Measurements from ENCODE around the gene NCOA3. TPM values are rescaled to one million over a fixed set of nuclear protein-coding genes. Genes with fewer than 3 reads are reported as not detected.
A peak's percentile ranks its signal among the peaks of the same experiment; 100 is the strongest.
"Not testable (repeated sequence)": the region's sequence is repeated elsewhere in the genome, so short reads cannot be mapped to it uniquely, and the experiment has no call there.

NCOA3 gene
- total RNA-seq, 1 donor from 2014 or later: 187 TPM

DNA sequence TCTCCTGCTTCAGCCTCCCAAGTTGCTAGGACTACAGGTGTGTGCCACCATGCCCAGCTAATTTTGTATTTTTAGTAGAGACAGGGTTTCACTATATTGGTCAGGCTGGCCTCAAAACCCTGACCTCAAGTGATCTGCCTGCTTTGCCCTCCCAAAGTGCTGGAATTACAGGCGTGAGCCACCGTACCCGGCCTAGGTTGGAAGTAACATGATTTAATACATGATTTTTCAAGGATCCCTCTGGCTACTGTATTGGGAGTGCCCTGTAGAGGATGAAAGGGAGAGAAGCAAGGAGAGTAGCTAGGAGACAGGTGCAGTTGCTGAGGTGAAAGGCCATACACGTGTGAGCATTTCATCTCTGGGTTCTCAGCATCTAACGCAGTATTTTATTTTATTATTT lies 2.6 kb upstream of the NCOA3 start:
- Mint-ChIP-seq H3K4me1 (peaks cover 51% of the 10 kb centered on the region), H3K27me3 (no peaks in the 10 kb centered on the region), H3K27ac (no peak overlapping the region), H3K36me3 (ENCODE audit: low read depth) (peaks cover 19% of the 10 kb centered on the region), H3K4me3 (no peak overlapping the region), H3K9me3 (no peaks in the 10 kb centered on the region)
- CTCF ChIA-PET: no interaction called here
- intact Hi-C loops (cut with micrococcal nuclease): no loop called here
- DNase-seq (no peak), ATAC-seq (ENCODE audit: low read depth) (no peak)
- POLR2A ChIA-PET: interaction anchor here (6.5 to 7.4 kb wide), 2 partner anchors 11 to 86 kb away, joined by 234 to 295 read pairs; no protein-coding TSS in a partner anchor
- TF ChIP-seq, protein P1, sequence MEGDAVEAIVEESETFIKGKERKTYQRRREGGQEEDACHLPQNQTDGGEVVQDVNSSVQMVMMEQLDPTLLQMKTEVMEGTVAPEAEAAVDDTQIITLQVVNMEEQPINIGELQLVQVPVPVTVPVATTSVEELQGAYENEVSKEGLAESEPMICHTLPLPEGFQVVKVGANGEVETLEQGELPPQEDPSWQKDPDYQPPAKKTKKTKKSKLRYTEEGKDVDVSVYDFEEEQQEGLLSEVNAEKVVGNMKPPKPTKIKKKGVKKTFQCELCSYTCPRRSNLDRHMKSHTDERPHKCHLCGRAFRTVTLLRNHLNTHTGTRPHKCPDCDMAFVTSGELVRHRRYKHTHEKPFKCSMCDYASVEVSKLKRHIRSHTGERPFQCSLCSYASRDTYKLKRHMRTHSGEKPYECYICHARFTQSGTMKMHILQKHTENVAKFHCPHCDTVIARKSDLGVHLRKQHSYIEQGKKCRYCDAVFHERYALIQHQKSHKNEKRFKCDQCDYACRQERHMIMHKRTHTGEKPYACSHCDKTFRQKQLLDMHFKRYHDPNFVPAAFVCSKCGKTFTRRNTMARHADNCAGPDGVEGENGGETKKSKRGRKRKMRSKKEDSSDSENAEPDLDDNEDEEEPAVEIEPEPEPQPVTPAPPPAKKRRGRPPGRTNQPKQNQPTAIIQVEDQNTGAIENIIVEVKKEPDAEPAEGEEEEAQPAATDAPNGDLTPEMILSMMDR (IDR thresholded peaks at IDR 0.05): no peak

DNA sequence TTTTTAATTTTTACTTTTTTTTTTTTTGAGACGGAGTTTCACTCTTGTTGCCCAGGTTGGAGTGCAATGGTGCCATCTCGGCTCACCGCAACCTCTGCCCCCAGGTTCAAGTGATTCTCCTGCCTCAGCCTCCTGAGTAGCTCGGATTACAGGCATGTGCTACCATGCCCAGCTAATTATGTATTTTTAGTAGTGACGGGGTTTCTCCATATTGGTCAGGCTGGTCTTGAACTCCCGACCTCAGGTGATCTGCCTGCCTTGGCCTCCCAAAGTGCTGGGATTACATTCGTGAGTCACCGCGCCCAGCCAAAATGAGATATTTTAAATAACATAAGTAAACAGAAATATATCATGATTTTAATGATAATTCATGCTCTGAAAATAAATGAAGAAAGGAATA lies 1.6 kb upstream of the NCOA3 start:
- POLR2A ChIA-PET: interaction anchor here (4.5 to 7.4 kb wide), 3 partner anchors 12 to 111 kb away, joined by 21 to 295 read pairs (median 234); no protein-coding TSS in a partner anchor
- ATAC-seq (ENCODE audit: low read depth); H3K9me3 Mint-ChIP-seq; H3K27me3 Mint-ChIP-seq; DNase-seq; CTCF ChIA-PET; H3K27ac Mint-ChIP-seq: not testable (repeated sequence)
- Mint-ChIP-seq H3K36me3 (ENCODE audit: low read depth) (peaks cover 21% of the 10 kb centered on the region), H3K4me1 (peaks cover 49% of the 10 kb centered on the region), H3K4me3 (peak overlapping the region; percentile 100)
- intact Hi-C loops (cut with micrococcal nuclease): loop anchor here (5.0 kb wide), 2 partner anchors 112 to 228 kb away; no protein-coding TSS in a partner anchor

DNA sequence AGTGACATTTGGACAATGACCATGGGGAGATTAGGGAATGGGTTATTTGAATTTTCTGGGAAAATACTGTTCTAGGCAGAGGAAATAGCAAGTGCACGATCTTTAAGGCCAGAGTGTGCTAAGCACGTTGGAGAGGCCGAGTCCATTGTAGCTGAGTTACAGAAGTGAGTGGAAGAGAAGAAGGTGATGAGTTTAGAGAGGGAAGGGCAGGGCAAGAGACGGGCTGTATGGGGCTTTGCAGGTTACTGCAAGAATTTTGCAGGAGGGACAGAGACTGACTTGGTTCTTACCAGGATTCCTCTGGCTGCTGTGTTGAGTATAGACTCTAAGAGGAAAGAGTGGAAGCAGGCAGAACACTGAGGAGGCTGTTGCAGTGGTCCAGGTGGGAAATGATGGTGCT lies 1.1 kb upstream of the NCOA3 start:
- intact Hi-C loops (cut with micrococcal nuclease): loop anchor here (5.0 kb wide), 2 partner anchors 112 to 228 kb away; no protein-coding TSS in a partner anchor
- Mint-ChIP-seq H3K9me3 (no peaks in the 10 kb centered on the region), H3K27ac (peak overlapping the region; percentile 98), H3K27me3 (no peaks in the 10 kb centered on the region), H3K4me3 (peak overlapping the region; percentile 100), H3K36me3 (ENCODE audit: low read depth) (peaks cover 24% of the 10 kb centered on the region), H3K4me1 (peaks cover 50% of the 10 kb centered on the region)
- no peak for ATAC-seq (ENCODE audit: low read depth)
- ChIA-PET CTCF (interaction anchor here (0.9 to 1.9 kb wide), 5 partner anchors 12 to 86 kb away, joined by 3 to 7 read pairs (median 3); no protein-coding TSS in a partner anchor), POLR2A (interaction anchor here (0.5 to 7.4 kb wide), 9 partner anchors 12 to 111 kb away, joined by 3 to 295 read pairs (median 21); no protein-coding TSS in a partner anchor)
- no peak for DNase-seq
- TF ChIP-seq, protein P1 (IDR thresholded peaks at IDR 0.05): no peak

DNA sequence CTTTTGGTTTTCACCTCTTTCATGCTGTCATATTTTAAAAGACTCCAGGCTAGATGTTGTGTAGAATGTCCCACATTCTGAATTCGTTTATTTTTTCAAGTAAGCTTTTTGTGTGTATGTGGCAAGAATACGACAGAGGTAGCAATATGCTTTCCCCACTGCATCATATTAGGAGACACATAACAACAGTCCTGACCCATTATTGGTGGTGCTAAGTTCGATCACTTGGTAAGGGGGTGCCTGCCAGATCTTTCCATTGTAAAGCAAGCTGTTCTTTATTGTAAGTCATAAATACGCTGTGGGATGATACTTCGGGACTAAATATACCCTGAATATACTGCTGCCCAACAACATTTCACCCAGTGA lies 588 bp upstream of the NCOA3 start:
- TF ChIP-seq, protein P1 (IDR thresholded peaks at IDR 0.05): no peak
- intact Hi-C loops (cut with micrococcal nuclease): loop anchor here (1.0 to 5.0 kb wide), 8 partner anchors 8 to 229 kb away; no protein-coding TSS in a partner anchor
- CTCF ChIA-PET: interaction anchor here (0.9 to 2.7 kb wide), 10 partner anchors 12 to 120 kb away, joined by 3 to 11 read pairs (median 4); no protein-coding TSS in a partner anchor
- ATAC-seq (ENCODE audit: low read depth): peak; percentile 1
- H3K4me3 Mint-ChIP-seq: peak overlapping the region; percentile 100
- no peaks in the 10 kb centered on the region for H3K27me3 Mint-ChIP-seq
- POLR2A ChIA-PET: interaction anchor here (0.5 to 7.4 kb wide), 20 partner anchors 13 to 237 kb away, joined by 3 to 295 read pairs (median 18); no protein-coding TSS in a partner anchor
- no peak for DNase-seq
- no peaks in the 10 kb centered on the region for H3K9me3 Mint-ChIP-seq
- H3K4me1 Mint-ChIP-seq: peaks cover 53% of the 10 kb centered on the region
- peaks cover 24% of the 10 kb centered on the region for H3K36me3 Mint-ChIP-seq (ENCODE audit: low read depth)
- peak overlapping the region; percentile 98 for H3K27ac Mint-ChIP-seq

DNA sequence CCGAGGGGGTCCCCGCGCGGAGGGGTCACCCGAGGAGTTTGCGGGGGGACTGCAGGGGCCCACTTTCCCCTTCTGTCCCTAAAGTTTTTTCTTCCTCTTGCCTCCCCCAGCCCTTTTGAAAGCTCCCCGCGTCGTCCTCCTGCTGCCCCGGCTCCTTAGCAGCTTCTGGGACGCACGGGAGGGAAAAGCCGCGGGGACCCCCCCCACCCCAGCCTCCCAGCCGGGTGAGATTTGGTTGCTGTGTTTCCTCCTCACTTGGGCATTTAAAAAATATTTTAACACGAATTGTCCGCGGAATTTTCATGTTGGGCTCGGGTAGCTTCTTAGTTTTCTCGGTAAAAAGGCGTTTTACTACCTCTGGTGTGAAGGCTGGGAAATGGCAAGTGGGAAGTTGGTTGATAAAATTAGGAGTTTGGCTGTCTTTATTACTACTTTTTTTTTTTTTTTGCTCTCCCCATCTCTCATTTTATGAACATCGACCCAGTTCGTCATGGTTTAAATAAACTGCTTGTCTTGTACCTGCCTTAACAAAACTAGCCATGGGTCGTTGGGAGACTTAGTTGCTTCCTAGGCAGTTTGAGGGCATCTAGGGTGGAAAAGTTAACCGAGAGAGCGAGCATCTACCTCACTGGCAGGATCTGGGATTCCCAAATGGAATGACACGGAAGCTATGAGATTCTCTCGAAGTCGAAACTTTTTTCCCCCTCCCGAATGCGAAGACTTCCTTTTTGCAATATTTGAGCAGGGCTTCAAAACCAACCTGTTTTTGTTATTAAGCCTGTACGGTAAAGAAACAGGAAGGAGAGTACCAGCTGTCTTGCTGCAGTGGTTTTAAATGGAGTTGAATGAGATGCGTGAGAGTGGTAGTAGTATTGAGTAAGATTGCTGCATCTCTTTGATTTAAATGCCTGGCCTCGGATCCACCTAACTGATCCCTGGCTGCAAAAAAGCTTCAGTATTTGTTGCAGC lies 868 bp downstream of the NCOA3 start:
- intact Hi-C loops (cut with micrococcal nuclease): loop anchor here (1.0 to 5.0 kb wide), 6 partner anchors 14 to 230 kb away; no protein-coding TSS in a partner anchor
- CTCF ChIA-PET: interaction anchor here (0.7 to 3.2 kb wide), 12 partner anchors 16 to 229 kb away, joined by 3 to 30 read pairs (median 6); no protein-coding TSS in a partner anchor
- H3K27me3 Mint-ChIP-seq: no peaks in the 10 kb centered on the region
- peak overlapping the region; percentile 98 for H3K27ac Mint-ChIP-seq
- peaks cover 28% of the 10 kb centered on the region for H3K36me3 Mint-ChIP-seq (ENCODE audit: low read depth)
- peak; percentile 43 for ATAC-seq (ENCODE audit: low read depth)
- peaks cover 61% of the 10 kb centered on the region for H3K4me1 Mint-ChIP-seq
- no peak for DNase-seq
- H3K4me3 Mint-ChIP-seq: peak overlapping the region; percentile 100
- TF ChIP-seq, protein P1 (IDR thresholded peaks at IDR 0.05): no peak
- POLR2A ChIA-PET: interaction anchor here (0.6 to 7.4 kb wide), 42 partner anchors 11 to 239 kb away, joined by 3 to 295 read pairs (median 6); partner anchors contain the start of gene ZMYND8
- no peaks in the 10 kb centered on the region for H3K9me3 Mint-ChIP-seq

Measured in activated B cell treated with CpG ODN at 0.5 μM for 24 hours (primary cell).